ENCODE results near the gene MED20. TPM values are rescaled to one million over a fixed set of nuclear protein-coding genes. Genes with fewer than 3 reads are reported as not detected.
A peak's percentile ranks its signal among the peaks of the same experiment; 100 is the strongest.

MED20 gene
- total RNA-seq, 1 donor from 2014 or later: 18.3 TPM

DNA sequence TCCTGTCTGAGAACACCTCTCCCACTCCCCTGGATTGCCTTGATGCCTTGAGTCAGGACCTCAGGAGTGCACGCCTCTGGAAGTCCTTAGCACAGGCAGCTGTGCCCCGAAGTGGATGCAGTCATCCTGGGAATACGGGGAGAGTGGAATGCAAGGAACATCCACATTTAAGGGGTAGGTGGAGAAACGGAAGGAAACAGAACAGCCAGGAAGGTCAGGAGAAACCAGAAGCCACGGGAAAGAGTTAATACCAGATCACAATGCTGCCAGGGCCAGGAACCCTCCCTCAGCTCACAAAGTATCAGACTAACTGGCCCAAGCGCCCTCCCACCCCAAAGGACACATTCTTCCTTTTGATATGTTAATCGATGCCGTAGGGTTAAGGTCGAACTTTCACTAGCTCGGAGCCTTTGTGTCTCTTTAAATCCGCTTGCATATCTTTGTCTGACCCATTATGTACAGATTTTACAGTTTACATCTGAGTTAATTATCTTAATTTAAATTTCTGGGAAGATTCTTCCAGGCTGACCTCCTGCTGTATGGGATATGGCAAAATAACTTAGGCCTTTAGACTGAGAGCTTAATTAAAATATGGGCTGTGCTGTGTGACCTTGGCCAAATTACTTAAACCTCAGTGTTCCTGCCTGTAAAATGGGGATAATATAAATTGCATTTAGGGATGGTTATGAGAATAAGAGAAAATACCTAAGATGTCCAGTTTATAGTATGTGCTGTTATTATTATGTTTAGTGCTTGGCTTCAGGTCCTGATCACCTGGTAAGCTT lies 44.7 kb upstream of the MED20 start:
- Histone ChIP-seq H3K36me3 (no peaks in the 10 kb centered on the region), H3K4me3 (no peak overlapping the region), H3K4me1 (peaks cover 50% of the 10 kb centered on the region), H3K27me3 (no peaks in the 10 kb centered on the region), H3K9me3 (no peaks in the 10 kb centered on the region), H3K27ac (no peak overlapping the region)
- TF ChIP-seq, protein P1, sequence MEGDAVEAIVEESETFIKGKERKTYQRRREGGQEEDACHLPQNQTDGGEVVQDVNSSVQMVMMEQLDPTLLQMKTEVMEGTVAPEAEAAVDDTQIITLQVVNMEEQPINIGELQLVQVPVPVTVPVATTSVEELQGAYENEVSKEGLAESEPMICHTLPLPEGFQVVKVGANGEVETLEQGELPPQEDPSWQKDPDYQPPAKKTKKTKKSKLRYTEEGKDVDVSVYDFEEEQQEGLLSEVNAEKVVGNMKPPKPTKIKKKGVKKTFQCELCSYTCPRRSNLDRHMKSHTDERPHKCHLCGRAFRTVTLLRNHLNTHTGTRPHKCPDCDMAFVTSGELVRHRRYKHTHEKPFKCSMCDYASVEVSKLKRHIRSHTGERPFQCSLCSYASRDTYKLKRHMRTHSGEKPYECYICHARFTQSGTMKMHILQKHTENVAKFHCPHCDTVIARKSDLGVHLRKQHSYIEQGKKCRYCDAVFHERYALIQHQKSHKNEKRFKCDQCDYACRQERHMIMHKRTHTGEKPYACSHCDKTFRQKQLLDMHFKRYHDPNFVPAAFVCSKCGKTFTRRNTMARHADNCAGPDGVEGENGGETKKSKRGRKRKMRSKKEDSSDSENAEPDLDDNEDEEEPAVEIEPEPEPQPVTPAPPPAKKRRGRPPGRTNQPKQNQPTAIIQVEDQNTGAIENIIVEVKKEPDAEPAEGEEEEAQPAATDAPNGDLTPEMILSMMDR (IDR thresholded peaks at IDR 0.05): no peak
- ATAC-seq (no peak), DNase-seq (no peak)
- intact Hi-C loops (cut with DNase I): no loop called here

DNA sequence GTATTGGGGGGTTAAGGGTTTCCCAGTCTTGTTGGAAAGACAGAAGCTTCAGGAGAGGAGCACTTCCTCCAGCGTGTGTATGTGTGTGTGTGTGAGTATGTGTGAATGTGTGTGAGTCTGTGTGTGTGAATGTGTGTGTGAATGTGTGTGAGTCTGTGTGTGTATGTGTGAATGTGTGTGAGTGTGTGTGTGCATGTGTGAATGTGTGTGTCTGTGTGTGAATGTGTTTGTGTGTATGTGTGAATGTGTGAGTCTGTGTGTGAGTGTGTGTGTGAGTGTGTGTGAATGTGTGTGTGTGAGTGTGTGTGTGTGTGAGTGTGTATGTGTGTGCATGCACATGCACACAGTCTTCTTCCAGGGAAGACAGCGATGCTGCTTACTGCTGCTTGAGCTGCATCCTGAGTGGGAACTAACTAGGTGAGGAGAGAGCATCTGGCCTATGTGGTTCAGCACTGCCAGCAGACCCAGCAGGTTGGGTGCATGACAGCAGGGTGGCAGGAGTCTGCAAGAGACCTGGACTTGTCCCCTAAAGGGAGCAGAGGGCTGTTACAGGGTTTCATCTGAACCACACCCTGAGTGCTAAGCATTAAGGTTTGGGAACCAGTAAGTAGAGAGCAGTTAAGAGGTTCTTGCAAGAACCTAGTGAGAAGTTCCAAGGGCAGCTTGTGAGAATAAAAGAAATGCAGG lies 43.4 kb upstream of the MED20 start:
- no peak overlapping the region for H3K27ac ChIP-seq
- ATAC-seq (peak; percentile 18), DNase-seq (no peak)
- no peak overlapping the region for H3K4me3 ChIP-seq
- no peaks in the 10 kb centered on the region for H3K36me3 ChIP-seq
- H3K9me3 ChIP-seq: no peaks in the 10 kb centered on the region
- intact Hi-C loops (cut with DNase I): no loop called here
- peaks cover 38% of the 10 kb centered on the region for H3K4me1 ChIP-seq
- TF ChIP-seq, protein P1 (IDR thresholded peaks at IDR 0.05): no peak
- no peaks in the 10 kb centered on the region for H3K27me3 ChIP-seq

DNA sequence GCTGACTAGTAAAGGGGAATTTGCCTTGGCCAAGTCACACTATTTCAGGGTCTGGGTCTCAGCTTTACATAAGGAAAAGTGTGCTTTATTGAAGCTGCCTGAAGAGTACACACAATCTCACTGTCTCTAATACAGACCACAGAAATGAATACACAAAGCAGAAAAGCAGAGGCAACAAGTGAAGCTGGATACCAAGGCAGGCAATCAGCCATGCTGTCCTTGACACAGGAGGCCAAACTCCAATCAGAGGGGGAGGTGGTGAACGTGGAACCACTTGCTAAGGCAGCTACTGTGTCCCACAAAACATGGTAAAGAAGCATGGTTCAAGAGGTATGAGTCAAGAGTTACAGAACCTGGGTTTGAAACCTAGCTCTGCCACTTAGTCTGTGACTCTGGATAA lies 42.4 kb upstream of the MED20 start:
- intact Hi-C loops (cut with DNase I): no loop called here
- Histone ChIP-seq H3K27ac (no peak overlapping the region), H3K9me3 (no peaks in the 10 kb centered on the region), H3K4me1 (peaks cover 38% of the 10 kb centered on the region), H3K27me3 (no peaks in the 10 kb centered on the region), H3K4me3 (no peak overlapping the region), H3K36me3 (no peaks in the 10 kb centered on the region)
- DNase-seq: no peak
- TF ChIP-seq, protein P1 (IDR thresholded peaks at IDR 0.05): no peak
- no peak for ATAC-seq

DNA sequence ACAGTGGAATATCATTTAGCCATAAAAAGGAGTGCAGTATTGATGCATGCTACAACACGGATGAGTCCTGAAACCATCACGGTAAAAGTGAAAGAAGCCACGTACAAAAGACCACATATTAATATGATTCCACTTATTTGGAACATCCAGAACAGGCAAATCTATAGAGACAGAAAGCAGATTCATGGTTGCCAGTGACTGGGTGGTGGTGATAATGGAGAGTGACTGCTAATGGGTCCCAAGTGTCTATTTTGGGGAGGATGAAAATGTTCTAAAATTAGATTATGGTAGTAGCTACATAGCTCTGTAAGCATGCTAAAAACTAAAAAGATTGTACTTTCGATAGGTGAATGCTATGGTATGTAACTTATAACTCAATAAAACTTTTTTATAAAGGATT lies 39.1 kb upstream of the MED20 start:
- H3K27ac ChIP-seq: no peak overlapping the region
- DNase-seq (no peak), ATAC-seq (no peak)
- H3K4me1 ChIP-seq: peaks cover 7% of the 10 kb centered on the region
- no peaks in the 10 kb centered on the region for H3K36me3 ChIP-seq
- no peaks in the 10 kb centered on the region for H3K27me3 ChIP-seq
- H3K4me3 ChIP-seq: no peak overlapping the region
- no peaks in the 10 kb centered on the region for H3K9me3 ChIP-seq
- intact Hi-C loops (cut with DNase I): no loop called here
- TF ChIP-seq, protein P1 (IDR thresholded peaks at IDR 0.05): no peak

DNA sequence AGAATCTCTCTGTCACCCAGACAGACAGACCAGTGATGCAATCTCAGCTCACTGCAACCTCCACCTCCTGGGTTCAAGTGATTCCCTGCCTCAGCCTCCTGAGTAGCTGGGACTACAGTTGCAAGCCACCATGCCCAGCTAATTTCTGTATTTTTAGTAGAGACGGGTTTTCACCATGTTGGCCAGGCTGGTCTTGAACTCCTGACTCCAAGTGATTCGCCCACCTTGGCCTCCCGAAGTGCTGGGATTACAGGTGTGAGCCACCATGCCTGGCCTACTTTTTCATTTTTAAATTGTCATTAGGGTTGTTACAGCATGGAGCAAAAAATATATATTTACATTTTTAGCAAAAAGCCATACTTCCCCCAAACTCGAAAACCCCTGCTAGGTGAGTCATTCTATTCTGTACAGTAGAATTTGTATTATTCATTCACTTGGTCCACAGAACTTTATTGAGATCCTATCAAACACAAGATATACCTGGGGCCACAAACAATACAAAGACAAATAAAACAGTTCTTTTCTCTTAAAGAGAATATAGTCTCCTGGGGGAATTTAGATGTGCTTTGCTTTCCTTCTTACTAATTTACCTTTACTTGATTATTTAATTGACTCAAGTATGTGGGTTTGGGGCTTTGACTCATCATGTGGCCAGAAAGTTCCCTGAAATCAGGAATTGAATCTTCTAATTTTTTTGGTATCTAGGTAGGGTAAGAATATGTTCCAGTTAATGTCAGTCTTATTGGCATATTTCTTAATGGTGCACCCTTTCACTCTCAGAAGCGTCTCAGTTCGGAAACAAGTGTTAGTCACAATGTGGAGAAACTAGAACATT lies 37.3 kb upstream of the MED20 start:
- Histone ChIP-seq H3K36me3 (no peaks in the 10 kb centered on the region), H3K4me3 (no peak overlapping the region), H3K27ac (no peak overlapping the region), H3K9me3 (no peaks in the 10 kb centered on the region), H3K27me3 (no peaks in the 10 kb centered on the region), H3K4me1 (peaks cover 4% of the 10 kb centered on the region)
- intact Hi-C loops (cut with DNase I): no loop called here
- no peak for DNase-seq
- ATAC-seq: no peak
- TF ChIP-seq, protein P1 (IDR thresholded peaks at IDR 0.05): no peak
